Tibial nerve (tissue), 4 donors: ENCODE data around the gene NEAT1. TPM values are rescaled to one million over a fixed set of nuclear protein-coding genes. Genes with fewer than 3 reads are reported as not detected.

Experiments
- DNase-seq, 2 donors: peaks; one replicate each; pipeline ENCODE4 v3.0.0-alpha.2; 2019; ENCODE audit warnings: low spot score in 2 of 2
- H3K27ac ChIP-seq, 4 donors: fragments of 200-600 bp; sonication (generic) in 3 of 4; one replicate each; pipeline ENCODE4 v1.5.1; 2017 to 2019; ENCODE audit warnings: mild to moderate bottlenecking in 1 of 4
- H3K27me3 ChIP-seq, 2 donors: fragments of 200-600 bp; sonication (generic) in 1 of 2; one replicate each; pipeline versions ENCODE4 v1.5.1 to v1.6.0; 2017 to 2019
- H3K36me3 ChIP-seq, 3 donors: fragments of 200-600 bp; sonication (generic); one replicate each; pipeline ENCODE4 v1.5.1; 2018 to 2019
- H3K4me1 ChIP-seq, 4 donors: fragments of 200-600 bp; sonication (generic) in 3 of 4; one replicate each; pipeline ENCODE4 v1.5.1; 2017 to 2019
- H3K4me3 ChIP-seq, 4 donors: fragments of 200-600 bp; sonication (generic) in 3 of 4; one replicate each; pipeline ENCODE4 v1.5.1; 2017 to 2019; ENCODE audit warnings: mild to moderate bottlenecking in 1 of 4, moderate library complexity in 1 of 4
- H3K9me3 ChIP-seq, 4 donors: fragments of 200-600 bp; sonication (generic) in 3 of 4; one replicate each; pipeline ENCODE4 v1.5.1; 2017 to 2019
- CTCF ChIP-seq, 5 experiments: fragments of 200-600 bp in 3 of 5; fragments of 450-650 bp in 2 of 5; sonication (generic) in 3 of 5; IDR thresholded peaks; one replicate each; pipeline ENCODE4 v1.5.1; 2016 to 2019; ENCODE audit warnings: antibody characterized with exemption in 5 of 5, mild to moderate bottlenecking in 3 of 5, moderate library complexity in 2 of 5
- EP300 ChIP-seq, 2 donors: sonication (generic); formaldehyde crosslinking; IDR thresholded peaks; one replicate each; pipeline ENCODE4 v1.6.1; 2017; ENCODE audit warnings: antibody characterized with exemption in 2 of 2, mild to moderate bottlenecking in 1 of 2
- POLR2A ChIP-seq, 2 donors: fragments of 450-650 bp; IDR thresholded peaks; one replicate each; pipeline ENCODE4 v1.6.1; 2017; ENCODE audit warnings: antibody characterized with exemption in 2 of 2, mild to moderate bottlenecking in 2 of 2, moderate library complexity in 2 of 2
- WGBS, 2 donors: methylation state at CpG; one replicate each; pipeline ENCODE4 v1.1.5; 2018; 5-methylcytosine and 5-hydroxymethylcytosine counted together
- total RNA-seq, 4 donors: library from RNA; depleted of rRNA; stranded (reverse); fragments of >200 nt; gene quantifications; one replicate each; pipeline ENCODE4 v1.1.0, GENCODE V29; 2016

The NEAT1 gene
- total RNA-seq, 4 donors from 2014 or later, result 427 to 571 (median 461) TPM

- Histone ChIP-seq H3K27me3 (no peaks in the 10 kb centered on the region), H3K4me3 (no peak overlapping the region), H3K36me3 (no peaks in the 10 kb centered on the region), H3K9me3 (no peaks in the 10 kb centered on the region), H3K4me1 (peaks cover 0 to 59% (median 38%) of the 10 kb centered on the region in 4 donors), H3K27ac (peak overlapping the region in 2 of 4 donors; percentile 12 to 39)
- no peak for DNase-seq
- TF ChIP-seq POLR2A (IDR thresholded peaks at IDR 0.05), result no peak
- no peak for TF ChIP-seq CTCF (IDR thresholded peaks at IDR 0.05)
- TF ChIP-seq EP300 (IDR thresholded peaks at IDR 0.05), result no peak
- WGBS, 2 donors, result 86 to 95% methylated on average over 3 of the region's 3 CpGs
These were observed 52.3 kb downstream of the NEAT1 start for GRCh38 chr11:65474864-65475263.

GRCh38 chr11:65476632-65477148 is 54.1 kb downstream of the NEAT1 start:
- H3K27ac ChIP-seq, result peak overlapping the region; percentile 95 to 100 (median 97)
- no peak for TF ChIP-seq POLR2A (IDR thresholded peaks at IDR 0.05)
- no peak for TF ChIP-seq CTCF (IDR thresholded peaks at IDR 0.05)
- TF ChIP-seq EP300 (IDR thresholded peaks at IDR 0.05), result no peak
- no peak for DNase-seq

GRCh38 chr11:65477149-65477965 is 54.8 kb downstream of the NEAT1 start:
- Histone ChIP-seq H3K27ac (peak overlapping the region; percentile 95 to 100 (median 97)), H3K27me3 (no peaks in the 10 kb centered on the region), H3K36me3 (no peaks in the 10 kb centered on the region), H3K9me3 (no peaks in the 10 kb centered on the region), H3K4me1 (peaks cover 0 to 64% (median 49%) of the 10 kb centered on the region in 4 donors), H3K4me3 (peak overlapping the region; percentile 66 to 90 (median 77))
- 0% methylated on average over 18 to 35 of the region's 60 CpGs for WGBS, 2 donors
- DNase-seq, result peak; percentile 95
- TF ChIP-seq CTCF (IDR thresholded peaks at IDR 0.05), result peak in 2 of 5 experiments; percentile 41 to 52
- TF ChIP-seq POLR2A (IDR thresholded peaks at IDR 0.05), result peak; percentile 94
- peak; percentile 91 to 99 for TF ChIP-seq EP300 (IDR thresholded peaks at IDR 0.05)

More at GRCh38 chr11:65476632-65477148, 54.1 kb downstream of the NEAT1 start:
- 15 to 19% methylated on average over 10 of the region's 10 CpGs for WGBS, 2 donors
- no peaks in the 10 kb centered on the region for H3K36me3 ChIP-seq
- no peaks in the 10 kb centered on the region for H3K9me3 ChIP-seq
- peak overlapping the region; percentile 66 to 90 (median 77) for H3K4me3 ChIP-seq
- no peaks in the 10 kb centered on the region for H3K27me3 ChIP-seq
- peaks cover 0 to 67% (median 49%) of the 10 kb centered on the region in 4 donors for H3K4me1 ChIP-seq

GRCh38 chr11:65478388-65479183 is 56.0 kb downstream of the NEAT1 start:
- no peak for DNase-seq
- WGBS, 2 donors, result 17 to 27% methylated on average over 18 to 29 of the region's 33 CpGs
- peak in 1 of 2 donors; percentile 48 for TF ChIP-seq POLR2A (IDR thresholded peaks at IDR 0.05)
- peak in 1 of 2 donors; percentile 40 for TF ChIP-seq EP300 (IDR thresholded peaks at IDR 0.05)
- peak in 1 of 5 experiments; percentile 18 for TF ChIP-seq CTCF (IDR thresholded peaks at IDR 0.05)
- H3K4me1 ChIP-seq, result peaks cover 0 to 59% (median 46%) of the 10 kb centered on the region in 4 donors
- H3K9me3 ChIP-seq, result no peaks in the 10 kb centered on the region
- H3K27me3 ChIP-seq, result no peaks in the 10 kb centered on the region
- no peaks in the 10 kb centered on the region for H3K36me3 ChIP-seq
- peak overlapping the region; percentile 95 to 100 (median 97) for H3K27ac ChIP-seq
- H3K4me3 ChIP-seq, result peak overlapping the region; percentile 66 to 90 (median 77)
